Measurements from ENCODE around the gene ZP3. TPM values are rescaled to one million over a fixed set of nuclear protein-coding genes. Genes with fewer than 3 reads are reported as not detected.
"Not testable (repeated sequence)": the region's sequence is repeated elsewhere in the genome, so short reads cannot be mapped to it uniquely, and the experiment has no call there.

Gene ZP3
- total RNA-seq, 1 donor from 2014 or later, result 2.7 TPM

- H3K4me1 ChIP-seq, result peaks cover 19% of the 10 kb centered on the region
- H3K4me3 ChIP-seq, result peak overlapping the region; percentile 48 to 50
- no peaks in the 10 kb centered on the region for H3K36me3 ChIP-seq
- H3K9me3 ChIP-seq, result no peaks in the 10 kb centered on the region
- TF ChIP-seq POLR2AphosphoS5 (IDR thresholded peaks at IDR 0.05; ENCODE audit: insufficient read depth in 1 of 2, low read depth in 1 of 2) (peak in 1 of 2 donors; percentile 47), POLR2A (IDR thresholded peaks at IDR 0.05) (no peak), CTCF (IDR thresholded peaks at IDR 0.05) (peak in 1 of 3 experiments; percentile 12)
- intact Hi-C loops (cut with DNase I), result no loop called here
- H3K27me3 ChIP-seq, result no peaks in the 10 kb centered on the region
- no peak for DNase-seq (ENCODE audit: extremely low spot score in 2 of 2)
- peak overlapping the region; percentile 44 for H3K27ac ChIP-seq
These were observed 27.2 kb upstream of the ZP3 start for GRCh38 chr7:76397409-76398183.

GRCh38 chr7:76400248-76400647, 24.5 kb upstream of the ZP3 start:
- Histone ChIP-seq H3K4me3 (no peak overlapping the region), H3K27ac (no peak overlapping the region), H3K36me3 (no peaks in the 10 kb centered on the region), H3K9me3 (no peaks in the 10 kb centered on the region), H3K27me3 (no peaks in the 10 kb centered on the region), H3K4me1 (peaks cover 11% of the 10 kb centered on the region)
- TF ChIP-seq POLR2AphosphoS5 (IDR thresholded peaks at IDR 0.05; ENCODE audit: insufficient read depth in 1 of 2, low read depth in 1 of 2), result no peak
- no peak for TF ChIP-seq CTCF (IDR thresholded peaks at IDR 0.05)
- TF ChIP-seq POLR2A (IDR thresholded peaks at IDR 0.05), result no peak
- no peak for DNase-seq (ENCODE audit: extremely low spot score in 2 of 2)
- intact Hi-C loops (cut with DNase I), result no loop called here

- H3K4me3 ChIP-seq; intact Hi-C loops (cut with DNase I); H3K9me3 ChIP-seq; H3K4me1 ChIP-seq; DNase-seq (ENCODE audit: extremely low spot score in 2 of 2); H3K27me3 ChIP-seq; H3K27ac ChIP-seq; H3K36me3 ChIP-seq: not testable (repeated sequence)
These were observed 21.7 kb upstream of the ZP3 start for GRCh38 chr7:76403097-76403496.

- no peaks in the 10 kb centered on the region for H3K36me3 ChIP-seq
- no peaks in the 10 kb centered on the region for H3K4me1 ChIP-seq
- no peak overlapping the region for H3K27ac ChIP-seq
- no peaks in the 10 kb centered on the region for H3K27me3 ChIP-seq
- H3K4me3 ChIP-seq, result no peak overlapping the region
- H3K9me3 ChIP-seq, result no peaks in the 10 kb centered on the region
- no peak for DNase-seq (ENCODE audit: extremely low spot score in 2 of 2)
- intact Hi-C loops (cut with DNase I), result no loop called here
- no peak for TF ChIP-seq CTCF (IDR thresholded peaks at IDR 0.05)
- TF ChIP-seq POLR2AphosphoS5 (IDR thresholded peaks at IDR 0.05; ENCODE audit: insufficient read depth in 1 of 2, low read depth in 1 of 2), result no peak
- no peak for TF ChIP-seq POLR2A (IDR thresholded peaks at IDR 0.05)
These were observed 20.8 kb upstream of the ZP3 start for GRCh38 chr7:76403780-76404494.

GRCh38 chr7:76405738-76406137, 19.0 kb upstream of the ZP3 start:
- Histone ChIP-seq H3K36me3 (no peaks in the 10 kb centered on the region), H3K27ac (no peak overlapping the region), H3K4me1 (no peaks in the 10 kb centered on the region), H3K4me3 (no peak overlapping the region), H3K9me3 (no peaks in the 10 kb centered on the region), H3K27me3 (no peaks in the 10 kb centered on the region)
- no peak for DNase-seq (ENCODE audit: extremely low spot score in 2 of 2)
- intact Hi-C loops (cut with DNase I), result no loop called here
- no peak for TF ChIP-seq CTCF (IDR thresholded peaks at IDR 0.05)
- no peak for TF ChIP-seq POLR2A (IDR thresholded peaks at IDR 0.05)
- TF ChIP-seq POLR2AphosphoS5 (IDR thresholded peaks at IDR 0.05; ENCODE audit: insufficient read depth in 1 of 2, low read depth in 1 of 2), result no peak
